Endothelial cell (in vitro differentiated cells): ENCODE measurements around the gene LRRC40. TPM values are rescaled to one million over a fixed set of nuclear protein-coding genes. Genes with fewer than 3 reads are reported as not detected.

Experiments used
- DNase-seq: peaks from one replicate; pipeline ENCODE4 v3.0.0; 2021; ENCODE audit warnings: low spot score
- H3K27ac Mint-ChIP-seq: one replicate; pipeline ENCODE4 v1.8.0; 2021; ENCODE audit warnings: mixed read lengths, inconsistent platforms; ENCODE audit not compliant: unreplicated experiment
- H3K27me3 Mint-ChIP-seq: one replicate; pipeline ENCODE4 v1.8.0; 2021; ENCODE audit warnings: mild to moderate bottlenecking, moderate library complexity, mixed read lengths, inconsistent platforms; ENCODE audit not compliant: unreplicated experiment
- H3K36me3 Mint-ChIP-seq: one replicate; pipeline ENCODE4 v1.8.0; 2021; ENCODE audit warnings: mild to moderate bottlenecking, low read depth, mixed read lengths, inconsistent platforms; ENCODE audit not compliant: unreplicated experiment
- H3K4me1 Mint-ChIP-seq: one replicate; pipeline ENCODE4 v1.8.0; 2021; ENCODE audit warnings: mild to moderate bottlenecking, mixed read lengths, inconsistent platforms; ENCODE audit not compliant: unreplicated experiment
- H3K4me3 Mint-ChIP-seq: one replicate; pipeline ENCODE4 v1.8.0; 2021; ENCODE audit warnings: mild to moderate bottlenecking, mixed read lengths, inconsistent platforms; ENCODE audit not compliant: unreplicated experiment
- H3K9me3 Mint-ChIP-seq: one replicate; pipeline ENCODE4 v1.8.0; 2021; ENCODE audit warnings: mixed read lengths, inconsistent platforms; ENCODE audit not compliant: unreplicated experiment
- total RNA-seq: library from RNA; stranded (reverse); fragmentation: NEBNext Ultra II Directional; extraction: Animal tissue kit (Norgen Biotek cat#: 25700); gene quantifications from one replicate; pipeline ENCODE4 v1.2.1, GENCODE V29; 2021; ENCODE audit not compliant: unreplicated experiment
- TF ChIP-seq, protein P1 (sequence below): fragments of 200-600 bp; sonication (generic); IDR thresholded peaks from one replicate; pipeline ENCODE4 v1.5.0; 2021; ENCODE audit warnings: antibody characterized with exemption; ENCODE audit not compliant: unreplicated experiment

LRRC40 gene
- total RNA-seq, 1 donor from 2014 or later = 27.2 TPM

GRCh38 chr1:70153739-70154138, 51.6 kb downstream of the LRRC40 start:
- DNase-seq = no peak
- TF ChIP-seq, protein P1, sequence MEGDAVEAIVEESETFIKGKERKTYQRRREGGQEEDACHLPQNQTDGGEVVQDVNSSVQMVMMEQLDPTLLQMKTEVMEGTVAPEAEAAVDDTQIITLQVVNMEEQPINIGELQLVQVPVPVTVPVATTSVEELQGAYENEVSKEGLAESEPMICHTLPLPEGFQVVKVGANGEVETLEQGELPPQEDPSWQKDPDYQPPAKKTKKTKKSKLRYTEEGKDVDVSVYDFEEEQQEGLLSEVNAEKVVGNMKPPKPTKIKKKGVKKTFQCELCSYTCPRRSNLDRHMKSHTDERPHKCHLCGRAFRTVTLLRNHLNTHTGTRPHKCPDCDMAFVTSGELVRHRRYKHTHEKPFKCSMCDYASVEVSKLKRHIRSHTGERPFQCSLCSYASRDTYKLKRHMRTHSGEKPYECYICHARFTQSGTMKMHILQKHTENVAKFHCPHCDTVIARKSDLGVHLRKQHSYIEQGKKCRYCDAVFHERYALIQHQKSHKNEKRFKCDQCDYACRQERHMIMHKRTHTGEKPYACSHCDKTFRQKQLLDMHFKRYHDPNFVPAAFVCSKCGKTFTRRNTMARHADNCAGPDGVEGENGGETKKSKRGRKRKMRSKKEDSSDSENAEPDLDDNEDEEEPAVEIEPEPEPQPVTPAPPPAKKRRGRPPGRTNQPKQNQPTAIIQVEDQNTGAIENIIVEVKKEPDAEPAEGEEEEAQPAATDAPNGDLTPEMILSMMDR = no peak
- no peaks in the 10 kb centered on the region for H3K36me3 Mint-ChIP-seq
- H3K27me3 Mint-ChIP-seq = peaks cover 2% of the 10 kb centered on the region
- no peak overlapping the region for H3K27ac Mint-ChIP-seq
- H3K4me3 Mint-ChIP-seq = no peak overlapping the region
- H3K4me1 Mint-ChIP-seq = no peaks in the 10 kb centered on the region
- no peaks in the 10 kb centered on the region for H3K9me3 Mint-ChIP-seq

DNA sequence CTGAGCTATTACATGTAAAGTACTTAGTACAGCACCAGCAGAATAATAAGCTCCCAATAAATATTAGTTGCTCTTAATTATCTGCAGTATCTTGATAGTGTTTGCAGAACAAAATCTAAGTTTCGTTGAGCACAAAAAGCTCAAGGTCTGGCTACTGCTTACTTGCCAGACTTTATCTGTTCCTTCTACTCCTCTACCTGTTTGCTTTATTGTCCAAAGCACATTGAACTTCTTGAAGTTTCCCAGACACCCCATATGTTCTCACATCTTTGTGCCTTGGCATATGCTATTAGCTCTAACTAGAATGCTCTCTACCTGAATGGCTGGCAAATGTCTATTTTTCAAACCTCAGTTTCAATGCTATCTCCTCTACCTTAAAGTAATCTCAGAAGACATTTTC, 54.9 kb downstream of the LRRC40 start:
- H3K4me3 Mint-ChIP-seq = no peak overlapping the region
- TF ChIP-seq, protein P1 = no peak
- H3K27ac Mint-ChIP-seq = no peak overlapping the region
- no peak for DNase-seq
- H3K36me3 Mint-ChIP-seq = peaks cover 3% of the 10 kb centered on the region
- H3K9me3 Mint-ChIP-seq = no peaks in the 10 kb centered on the region
- H3K27me3 Mint-ChIP-seq = peaks cover 2% of the 10 kb centered on the region
- H3K4me1 Mint-ChIP-seq = no peaks in the 10 kb centered on the region

GRCh38 chr1:70146488-70146887, 58.9 kb downstream of the LRRC40 start:
- Mint-ChIP-seq H3K9me3 (no peaks in the 10 kb centered on the region), H3K4me1 (no peaks in the 10 kb centered on the region), H3K4me3 (no peak overlapping the region), H3K36me3 (peaks cover 3% of the 10 kb centered on the region), H3K27ac (no peak overlapping the region), H3K27me3 (no peaks in the 10 kb centered on the region)
- DNase-seq = no peak
- TF ChIP-seq, protein P1 = no peak

GRCh38 chr1:70143048-70143659, 62.2 kb downstream of the LRRC40 start:
- no peaks in the 10 kb centered on the region for H3K9me3 Mint-ChIP-seq
- H3K4me3 Mint-ChIP-seq = no peak overlapping the region
- TF ChIP-seq, protein P1 = no peak
- H3K27me3 Mint-ChIP-seq = no peaks in the 10 kb centered on the region
- DNase-seq = no peak
- H3K4me1 Mint-ChIP-seq = peaks cover 4% of the 10 kb centered on the region
- H3K27ac Mint-ChIP-seq = no peak overlapping the region
- no peaks in the 10 kb centered on the region for H3K36me3 Mint-ChIP-seq

DNA sequence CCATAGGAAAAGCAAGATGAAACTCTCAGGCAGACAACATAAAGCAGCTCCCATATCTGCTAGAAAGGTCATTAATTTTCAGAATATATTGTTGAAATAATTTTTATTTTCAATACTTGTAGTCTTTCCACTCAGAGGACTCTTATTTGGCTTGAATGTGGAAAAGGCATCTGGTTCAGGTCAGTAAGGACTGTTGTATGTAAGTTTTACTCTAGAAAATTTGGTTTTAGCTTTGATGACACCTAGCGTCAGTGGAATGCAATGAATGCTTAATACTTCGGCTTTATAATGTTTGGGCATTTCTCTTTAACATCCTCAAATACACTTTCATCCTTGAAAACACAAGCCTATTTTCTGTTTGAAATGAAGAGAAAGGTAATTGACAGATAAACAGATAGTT, 63.3 kb downstream of the LRRC40 start:
- H3K36me3 Mint-ChIP-seq = no peaks in the 10 kb centered on the region
- no peaks in the 10 kb centered on the region for H3K9me3 Mint-ChIP-seq
- no peaks in the 10 kb centered on the region for H3K27me3 Mint-ChIP-seq
- DNase-seq = no peak
- H3K27ac Mint-ChIP-seq = no peak overlapping the region
- peaks cover 4% of the 10 kb centered on the region for H3K4me1 Mint-ChIP-seq
- no peak overlapping the region for H3K4me3 Mint-ChIP-seq
- TF ChIP-seq, protein P1 = no peak
